Ishikawa (cell line): ENCODE results near the gene BORCS6.

ENCODE experiments used
- CEBPB ChIP-seq: IDR thresholded peaks from 2 replicates; pipeline ENCODE4 v1.6.1; 2012
- CREB1 ChIP-seq: IDR thresholded peaks from 2 replicates; pipeline ENCODE4 v1.6.1; 2012; ENCODE audit warnings: low read depth
- EGR1 ChIP-seq: IDR thresholded peaks from 2 replicates; pipeline ENCODE4 v1.6.1; 2012
- EP300 ChIP-seq: IDR thresholded peaks from 2 replicates; pipeline ENCODE4 v1.6.1; 2012; ENCODE audit warnings: borderline replicate concordance
- FOXM1 ChIP-seq: IDR thresholded peaks from 2 replicates; pipeline ENCODE4 v1.6.1; 2012; ENCODE audit warnings: low read depth, borderline replicate concordance
- RAD21 ChIP-seq: IDR thresholded peaks from 2 replicates; pipeline ENCODE4 v1.6.1; 2012; ENCODE audit warnings: low read depth
- TAF1 ChIP-seq: IDR thresholded peaks from 2 replicates; pipeline ENCODE4 v1.6.1; 2012; ENCODE audit warnings: low read depth, mild to moderate bottlenecking
- TCF12 ChIP-seq: IDR thresholded peaks from 2 replicates; pipeline ENCODE4 v1.6.1; 2012; ENCODE audit warnings: low read depth
- YY1 ChIP-seq: IDR thresholded peaks from 2 replicates; pipeline ENCODE4 v1.6.1; 2012; ENCODE audit warnings: low read depth
- ZBTB7A ChIP-seq: IDR thresholded peaks from 2 replicates; pipeline ENCODE4 v1.6.1; 2012; ENCODE audit warnings: low read depth
- TF ChIP-seq, protein P1 (sequence below): IDR thresholded peaks from 2 replicates; pipeline ENCODE4 v1.6.1; 2012
- TF ChIP-seq, protein P2 (sequence below): IDR thresholded peaks from 2 replicates; pipeline ENCODE4 v1.6.1; 2012
- TF ChIP-seq, protein P3 (sequence below): IDR thresholded peaks from 2 replicates; pipeline ENCODE4 v1.6.1; 2012; ENCODE audit warnings: low read depth, mild to moderate bottlenecking

DNA sequence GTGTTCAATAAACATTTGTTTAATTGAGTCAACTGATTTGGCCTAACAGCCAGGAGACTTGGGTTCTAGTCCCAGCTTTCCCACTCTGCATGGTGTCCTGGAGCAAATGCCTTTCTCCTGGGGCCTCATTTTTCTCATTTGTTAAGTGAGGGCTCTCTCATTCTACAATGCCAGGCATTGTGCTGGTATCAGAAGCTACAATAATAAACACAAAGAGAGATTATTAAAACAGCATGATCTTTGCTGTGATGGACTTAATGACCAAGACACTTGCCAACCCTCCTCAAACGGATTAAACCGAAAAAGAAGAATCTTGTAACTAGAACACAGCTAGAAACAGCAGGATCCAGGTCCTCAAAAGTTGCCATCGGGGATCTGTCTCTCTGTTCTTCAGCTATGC, 22.5 kb downstream of the BORCS6 start:
- TF ChIP-seq ZBTB7A = no peak
- no peak for TF ChIP-seq EP300
- no peak for TF ChIP-seq TCF12
- TF ChIP-seq, protein P1, sequence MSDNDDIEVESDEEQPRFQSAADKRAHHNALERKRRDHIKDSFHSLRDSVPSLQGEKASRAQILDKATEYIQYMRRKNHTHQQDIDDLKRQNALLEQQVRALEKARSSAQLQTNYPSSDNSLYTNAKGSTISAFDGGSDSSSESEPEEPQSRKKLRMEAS = no peak
- TF ChIP-seq TAF1 = no peak
- TF ChIP-seq CEBPB = no peak
- TF ChIP-seq CREB1 = no peak
- TF ChIP-seq EGR1 = no peak
- TF ChIP-seq YY1 = no peak
- TF ChIP-seq, protein P2, sequence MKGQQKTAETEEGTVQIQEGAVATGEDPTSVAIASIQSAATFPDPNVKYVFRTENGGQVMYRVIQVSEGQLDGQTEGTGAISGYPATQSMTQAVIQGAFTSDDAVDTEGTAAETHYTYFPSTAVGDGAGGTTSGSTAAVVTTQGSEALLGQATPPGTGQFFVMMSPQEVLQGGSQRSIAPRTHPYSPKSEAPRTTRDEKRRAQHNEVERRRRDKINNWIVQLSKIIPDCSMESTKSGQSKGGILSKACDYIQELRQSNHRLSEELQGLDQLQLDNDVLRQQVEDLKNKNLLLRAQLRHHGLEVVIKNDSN = no peak
- TF ChIP-seq, protein P3, sequence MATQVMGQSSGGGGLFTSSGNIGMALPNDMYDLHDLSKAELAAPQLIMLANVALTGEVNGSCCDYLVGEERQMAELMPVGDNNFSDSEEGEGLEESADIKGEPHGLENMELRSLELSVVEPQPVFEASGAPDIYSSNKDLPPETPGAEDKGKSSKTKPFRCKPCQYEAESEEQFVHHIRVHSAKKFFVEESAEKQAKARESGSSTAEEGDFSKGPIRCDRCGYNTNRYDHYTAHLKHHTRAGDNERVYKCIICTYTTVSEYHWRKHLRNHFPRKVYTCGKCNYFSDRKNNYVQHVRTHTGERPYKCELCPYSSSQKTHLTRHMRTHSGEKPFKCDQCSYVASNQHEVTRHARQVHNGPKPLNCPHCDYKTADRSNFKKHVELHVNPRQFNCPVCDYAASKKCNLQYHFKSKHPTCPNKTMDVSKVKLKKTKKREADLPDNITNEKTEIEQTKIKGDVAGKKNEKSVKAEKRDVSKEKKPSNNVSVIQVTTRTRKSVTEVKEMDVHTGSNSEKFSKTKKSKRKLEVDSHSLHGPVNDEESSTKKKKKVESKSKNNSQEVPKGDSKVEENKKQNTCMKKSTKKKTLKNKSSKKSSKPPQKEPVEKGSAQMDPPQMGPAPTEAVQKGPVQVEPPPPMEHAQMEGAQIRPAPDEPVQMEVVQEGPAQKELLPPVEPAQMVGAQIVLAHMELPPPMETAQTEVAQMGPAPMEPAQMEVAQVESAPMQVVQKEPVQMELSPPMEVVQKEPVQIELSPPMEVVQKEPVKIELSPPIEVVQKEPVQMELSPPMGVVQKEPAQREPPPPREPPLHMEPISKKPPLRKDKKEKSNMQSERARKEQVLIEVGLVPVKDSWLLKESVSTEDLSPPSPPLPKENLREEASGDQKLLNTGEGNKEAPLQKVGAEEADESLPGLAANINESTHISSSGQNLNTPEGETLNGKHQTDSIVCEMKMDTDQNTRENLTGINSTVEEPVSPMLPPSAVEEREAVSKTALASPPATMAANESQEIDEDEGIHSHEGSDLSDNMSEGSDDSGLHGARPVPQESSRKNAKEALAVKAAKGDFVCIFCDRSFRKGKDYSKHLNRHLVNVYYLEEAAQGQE = no peak
- TF ChIP-seq FOXM1 = no peak
- TF ChIP-seq RAD21 = no peak
